Measurements from ENCODE around the gene SORCS2. TPM values are rescaled to one million over a fixed set of nuclear protein-coding genes. Genes with fewer than 3 reads are reported as not detected.

The SORCS2 gene
- total RNA-seq, 2 experiments from 2014 or later = 0.03 TPM; not detected in 1

- Histone ChIP-seq H3K4me2 (ENCODE audit: low read length) (no peak overlapping the region), H3K4me3 (ENCODE audit: low read depth, low read length, poor library complexity, severe bottlenecking) (no peak overlapping the region), H3K9me3 (ENCODE audit: low read length) (no peaks in the 10 kb centered on the region), H3K9me2 (ENCODE audit: insufficient read depth, low read length) (no peaks in the 10 kb centered on the region), H2AFZ (ENCODE audit: low read length) (no peak overlapping the region), H4K20me1 (ENCODE audit: insufficient read depth, low read length) (no peaks in the 10 kb centered on the region), H3K27ac (ENCODE audit: low read depth, low read length, poor library complexity, severe bottlenecking) (no peak overlapping the region), H3K79me2 (ENCODE audit: insufficient read depth, low read depth, low read length) (no peaks in the 10 kb centered on the region), H3K36me3 (ENCODE audit: insufficient read depth, low read length) (no peaks in the 10 kb centered on the region), H3K4me1 (ENCODE audit: insufficient read depth, low read length, poor library complexity, severe bottlenecking) (no peaks in the 10 kb centered on the region)
- intact Hi-C loops (cut with micrococcal nuclease; ENCODE audit: unreplicated experiment) = no loop called here
- TF ChIP-seq CTCF (conservative IDR thresholded peaks at IDR 0.05; ENCODE audit: low read length) (peak; percentile 44), EZH2phosphoT487 (IDR thresholded peaks at IDR 0.05; ENCODE audit: borderline replicate concordance, low read depth, low read length) (no peak)
- ChIA-PET POLR2A (no interaction called here), CTCF (ENCODE audit: unreplicated experiment) (no interaction called here)
- no peak for DNase-seq (ENCODE audit: low spot score)
- BruUV-seq (replicated peaks) = no TSS peak
Observed at GRCh38 chr4:7295911-7296660, 103.7 kb downstream of the SORCS2 start.

DNA sequence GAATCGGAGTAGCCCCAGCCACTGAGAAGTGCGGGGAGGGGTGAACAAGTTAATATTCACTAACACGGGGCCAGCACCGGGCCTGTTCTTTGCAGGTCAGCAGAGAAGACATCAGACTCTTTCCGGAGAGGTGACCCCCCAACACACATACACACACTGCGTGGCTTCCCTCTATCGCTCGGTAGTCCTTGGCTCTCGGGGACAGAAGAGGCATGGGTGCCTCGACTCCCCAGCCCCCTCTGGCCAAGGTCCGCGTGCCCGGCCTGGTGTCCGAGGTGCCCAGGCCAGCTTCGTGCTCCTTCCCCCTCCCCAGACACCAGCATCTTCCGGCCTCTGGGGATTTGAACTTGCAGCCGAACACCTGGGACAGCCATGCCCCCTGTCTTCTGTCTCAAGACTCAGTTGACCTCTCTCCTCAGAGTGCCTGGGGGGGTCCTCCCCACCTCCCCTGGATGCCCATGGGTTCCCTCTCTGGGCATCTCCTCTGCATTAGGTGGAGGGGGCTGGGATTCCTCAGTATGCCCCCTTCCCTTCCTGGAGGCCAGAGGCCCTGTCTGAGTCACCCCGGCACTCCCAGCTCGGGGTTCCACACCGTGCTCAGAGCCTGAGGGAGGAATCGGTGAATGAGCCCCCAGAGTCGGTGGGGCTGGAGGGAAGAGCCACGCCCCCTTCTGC, 104.5 kb downstream of the SORCS2 start:
- Histone ChIP-seq H3K27ac (ENCODE audit: low read depth, low read length, poor library complexity, severe bottlenecking) (no peak overlapping the region), H3K4me3 (ENCODE audit: low read depth, low read length, poor library complexity, severe bottlenecking) (no peak overlapping the region), H3K36me3 (ENCODE audit: insufficient read depth, low read length) (no peaks in the 10 kb centered on the region), H2AFZ (ENCODE audit: low read length) (no peak overlapping the region), H3K4me2 (ENCODE audit: low read length) (no peak overlapping the region), H3K4me1 (ENCODE audit: insufficient read depth, low read length, poor library complexity, severe bottlenecking) (no peaks in the 10 kb centered on the region), H3K9me2 (ENCODE audit: insufficient read depth, low read length) (no peaks in the 10 kb centered on the region), H3K9me3 (ENCODE audit: low read length) (no peaks in the 10 kb centered on the region), H3K79me2 (ENCODE audit: insufficient read depth, low read depth, low read length) (no peaks in the 10 kb centered on the region), H4K20me1 (ENCODE audit: insufficient read depth, low read length) (no peaks in the 10 kb centered on the region)
- intact Hi-C loops (cut with micrococcal nuclease; ENCODE audit: unreplicated experiment) = no loop called here
- no TSS peak for BruUV-seq (replicated peaks)
- TF ChIP-seq CTCF (conservative IDR thresholded peaks at IDR 0.05; ENCODE audit: low read length) (no peak), EZH2phosphoT487 (IDR thresholded peaks at IDR 0.05; ENCODE audit: borderline replicate concordance, low read depth, low read length) (no peak)
- CTCF ChIA-PET (ENCODE audit: unreplicated experiment) = no interaction called here
- no peak for DNase-seq (ENCODE audit: low spot score)
- POLR2A ChIA-PET = interaction anchor here (0.7 kb wide), 1 partner anchor 500 kb away, joined by 3 read pairs; no protein-coding TSS in a partner anchor

GRCh38 chr4:7297374-7297773, 105.0 kb downstream of the SORCS2 start:
- H4K20me1 ChIP-seq (ENCODE audit: insufficient read depth, low read length) = no peaks in the 10 kb centered on the region
- intact Hi-C loops (cut with micrococcal nuclease; ENCODE audit: unreplicated experiment) = no loop called here
- no peaks in the 10 kb centered on the region for H3K4me1 ChIP-seq (ENCODE audit: insufficient read depth, low read length, poor library complexity, severe bottlenecking)
- no peak overlapping the region for H2AFZ ChIP-seq (ENCODE audit: low read length)
- no peaks in the 10 kb centered on the region for H3K9me2 ChIP-seq (ENCODE audit: insufficient read depth, low read length)
- H3K4me3 ChIP-seq (ENCODE audit: low read depth, low read length, poor library complexity, severe bottlenecking) = no peak overlapping the region
- CTCF ChIA-PET (ENCODE audit: unreplicated experiment) = no interaction called here
- no peak overlapping the region for H3K27ac ChIP-seq (ENCODE audit: low read depth, low read length, poor library complexity, severe bottlenecking)
- TF ChIP-seq EZH2phosphoT487 (IDR thresholded peaks at IDR 0.05; ENCODE audit: borderline replicate concordance, low read depth, low read length) (no peak), CTCF (conservative IDR thresholded peaks at IDR 0.05; ENCODE audit: low read length) (no peak)
- POLR2A ChIA-PET = interaction anchor here (0.7 kb wide), 1 partner anchor 501 kb away, joined by 3 read pairs; no protein-coding TSS in a partner anchor
- H3K79me2 ChIP-seq (ENCODE audit: insufficient read depth, low read depth, low read length) = no peaks in the 10 kb centered on the region
- DNase-seq (ENCODE audit: low spot score) = no peak
- H3K4me2 ChIP-seq (ENCODE audit: low read length) = no peak overlapping the region
- BruUV-seq (replicated peaks) = no TSS peak
- no peaks in the 10 kb centered on the region for H3K36me3 ChIP-seq (ENCODE audit: insufficient read depth, low read length)
- no peaks in the 10 kb centered on the region for H3K9me3 ChIP-seq (ENCODE audit: low read length)

Data from OCI-LY7 (cell line).